ENCODE measurements around the gene SLC41A3.

SLC41A3 gene

GRCh38 chr3:126121632-126122031 is 37.7 kb upstream of the SLC41A3 start:
- no peak for DNase-seq (ENCODE audit: low read depth, low spot score)

GRCh38 chr3:126121074-126121473 is 37.1 kb upstream of the SLC41A3 start:
- DNase-seq (ENCODE audit: low read depth, low spot score) = no peak
- no peak overlapping the region for H3K27ac ChIP-seq

More at GRCh38 chr3:126121632-126122031, 37.7 kb upstream of the SLC41A3 start:
- H3K27ac ChIP-seq = no peak overlapping the region

GRCh38 chr3:126119976-126120375 is 36.1 kb upstream of the SLC41A3 start:
- DNase-seq (ENCODE audit: low read depth, low spot score) = no peak
- no peak overlapping the region for H3K27ac ChIP-seq

- no peak overlapping the region for H3K27ac ChIP-seq
- DNase-seq (ENCODE audit: low read depth, low spot score) = peak; percentile 46
These were observed 35.2 kb upstream of the SLC41A3 start for GRCh38 chr3:126119008-126119675.

- no peak overlapping the region for H3K27ac ChIP-seq
- DNase-seq (ENCODE audit: low read depth, low spot score) = no peak
These were observed 34.7 kb upstream of the SLC41A3 start for GRCh38 chr3:126118591-126118990.

- DNase-seq (ENCODE audit: low read depth, low spot score) = no peak
- no peak overlapping the region for H3K27ac ChIP-seq
These were observed 33.9 kb upstream of the SLC41A3 start for GRCh38 chr3:126117786-126118185.

GRCh38 chr3:126117212-126117611 is 33.3 kb upstream of the SLC41A3 start:
- DNase-seq (ENCODE audit: low read depth, low spot score) = no peak
- H3K27ac ChIP-seq = no peak overlapping the region

- no peak for DNase-seq (ENCODE audit: low read depth, low spot score)
- H3K27ac ChIP-seq = no peak overlapping the region
These were observed 32.6 kb upstream of the SLC41A3 start for GRCh38 chr3:126116526-126116925.

GRCh38 chr3:126114443-126115386 is 30.8 kb upstream of the SLC41A3 start:
- H3K27ac ChIP-seq = no peak overlapping the region
- DNase-seq (ENCODE audit: low read depth, low spot score) = no peak

- H3K27ac ChIP-seq = no peak overlapping the region
- DNase-seq (ENCODE audit: low read depth, low spot score) = no peak
These were observed 30.0 kb upstream of the SLC41A3 start for GRCh38 chr3:126113733-126114442.

- no peak for DNase-seq (ENCODE audit: low read depth, low spot score)
- H3K27ac ChIP-seq = no peak overlapping the region
These were observed 29.3 kb upstream of the SLC41A3 start for GRCh38 chr3:126113238-126113555.

- DNase-seq (ENCODE audit: low read depth, low spot score) = no peak
- no peak overlapping the region for H3K27ac ChIP-seq
These were observed 28.8 kb upstream of the SLC41A3 start for GRCh38 chr3:126112531-126113237.

- no peak overlapping the region for H3K27ac ChIP-seq
- DNase-seq (ENCODE audit: low read depth, low spot score) = no peak
These were observed 27.9 kb upstream of the SLC41A3 start for GRCh38 chr3:126111566-126112475.

GRCh38 chr3:126111126-126111551 is 27.2 kb upstream of the SLC41A3 start:
- DNase-seq (ENCODE audit: low read depth, low spot score) = no peak

GRCh38 chr3:126110431-126111125 is 26.7 kb upstream of the SLC41A3 start:
- no peak overlapping the region for H3K27ac ChIP-seq
- DNase-seq (ENCODE audit: low read depth, low spot score) = no peak

More at GRCh38 chr3:126111126-126111551, 27.2 kb upstream of the SLC41A3 start:
- H3K27ac ChIP-seq = no peak overlapping the region

- DNase-seq (ENCODE audit: low read depth, low spot score) = no peak
- no peak overlapping the region for H3K27ac ChIP-seq
These were observed 25.9 kb upstream of the SLC41A3 start for GRCh38 chr3:126109880-126110235.

GRCh38 chr3:126109146-126109879 is 25.4 kb upstream of the SLC41A3 start:
- no peak for DNase-seq (ENCODE audit: low read depth, low spot score)
- H3K27ac ChIP-seq = no peak overlapping the region

GRCh38 chr3:126108676-126109050 is 24.7 kb upstream of the SLC41A3 start:
- DNase-seq (ENCODE audit: low read depth, low spot score) = no peak
- H3K27ac ChIP-seq = no peak overlapping the region

All from epithelial cell of prostate (primary cell).